H9 (cell line): Measurements from ENCODE around the gene LRIG1. TPM values are rescaled to one million over a fixed set of nuclear protein-coding genes. Genes with fewer than 3 reads are reported as not detected.

ENCODE experiments used
- DNase-seq: peaks from one replicate; pipeline ENCODE4 v3.0.0-alpha.2; 2017
- H2AFZ ChIP-seq: one replicate; pipeline ENCODE4 v1.6.1; 2013; ENCODE audit warnings: mild to moderate bottlenecking, low read length, control low read depth, moderate library complexity
- H2AK5ac ChIP-seq: 2 replicates; pipeline ENCODE4 v1.6.1; 2013; ENCODE audit warnings: low read length, control low read depth, mixed read lengths; ENCODE audit not compliant: insufficient read length
- H2BK120ac ChIP-seq: one replicate; pipeline ENCODE4 v1.6.1; 2013; ENCODE audit warnings: low read depth, mild to moderate bottlenecking, low read length, control low read depth, inconsistent platforms; ENCODE audit not compliant: poor library complexity, severe bottlenecking
- H2BK12ac ChIP-seq: 2 replicates; pipeline ENCODE4 v1.6.1; 2013; ENCODE audit warnings: low read length, control low read depth, mixed read lengths, low read depth; ENCODE audit not compliant: insufficient read length
- H2BK15ac ChIP-seq: 2 replicates; pipeline ENCODE4 v1.6.1; 2013; ENCODE audit warnings: low read depth, low read length, control low read depth
- H2BK20ac ChIP-seq: one replicate; pipeline ENCODE4 v1.6.1; 2013; ENCODE audit warnings: low read depth, mild to moderate bottlenecking, low read length, control low read depth, inconsistent platforms; ENCODE audit not compliant: poor library complexity, severe bottlenecking
- H2BK5ac ChIP-seq: 2 replicates; pipeline ENCODE4 v1.6.1; 2013; ENCODE audit warnings: low read length, control low read depth, mixed read lengths; ENCODE audit not compliant: insufficient read length
- H3K14ac ChIP-seq: 2 replicates; pipeline ENCODE4 v1.6.1; 2013; ENCODE audit warnings: low read length, control low read depth; ENCODE audit not compliant: insufficient read depth
- H3K18ac ChIP-seq: 2 replicates; pipeline ENCODE4 v1.6.1; 2013; ENCODE audit warnings: low read depth, mild to moderate bottlenecking, mixed read lengths, low read length, control low read depth; ENCODE audit not compliant: insufficient read length
- H3K23ac ChIP-seq: 2 replicates; pipeline ENCODE4 v1.6.1; 2013; ENCODE audit warnings: low read length, control low read depth, mixed read lengths, low read depth; ENCODE audit not compliant: insufficient read length
- H3K23me2 ChIP-seq: 2 replicates; pipeline ENCODE4 v1.6.1; 2013; ENCODE audit warnings: low read depth, mild to moderate bottlenecking, mixed read lengths, low read length, control low read depth; ENCODE audit not compliant: insufficient read length, poor library complexity, severe bottlenecking
- H3K27ac ChIP-seq: 2 replicates; pipeline ENCODE4 v1.5.1; 2013; ENCODE audit warnings: low read length, control low read depth, mixed read lengths, low read depth; ENCODE audit not compliant: insufficient read length
- H3K27me3 ChIP-seq: 2 replicates; pipeline ENCODE4 v1.6.1; 2013; ENCODE audit warnings: low read length, control low read depth, inconsistent platforms; ENCODE audit not compliant: insufficient read depth
- H3K4ac ChIP-seq: 2 replicates; pipeline ENCODE4 v1.6.1; 2013; ENCODE audit warnings: low read depth, mild to moderate bottlenecking, control low read depth, inconsistent platforms, low read length, moderate library complexity
- H3K4me1 ChIP-seq: 2 replicates; pipeline ENCODE4 v1.6.1; 2013; ENCODE audit warnings: low read length, control low read depth, inconsistent platforms; ENCODE audit not compliant: insufficient read depth
- H3K4me2 ChIP-seq: 2 replicates; pipeline ENCODE4 v1.6.1; 2013; ENCODE audit warnings: low read length, control low read depth, mixed read lengths; ENCODE audit not compliant: insufficient read length, insufficient read depth
- H3K56ac ChIP-seq: 2 replicates; pipeline ENCODE4 v1.6.1; 2013; ENCODE audit warnings: low read depth, mild to moderate bottlenecking, mixed read lengths, low read length, control low read depth; ENCODE audit not compliant: insufficient read length
- H3K79me1 ChIP-seq: 2 replicates; pipeline ENCODE4 v1.6.1; 2013; ENCODE audit warnings: low read depth, mild to moderate bottlenecking, moderate library complexity, low read length, control low read depth, inconsistent platforms; ENCODE audit not compliant: insufficient read depth, poor library complexity, severe bottlenecking
- H3K79me2 ChIP-seq: 2 replicates; pipeline ENCODE4 v1.6.1; 2013; ENCODE audit warnings: low read length, control low read depth, inconsistent platforms; ENCODE audit not compliant: insufficient read depth
- H3K9ac ChIP-seq: 2 replicates; pipeline ENCODE4 v1.6.1; 2013; ENCODE audit warnings: low read length, control low read depth, mixed read lengths; ENCODE audit not compliant: insufficient read length; ENCODE audit errors: extremely low read depth
- H3K9me3 ChIP-seq: one replicate; pipeline ENCODE4 v1.6.1; 2013; ENCODE audit warnings: low read depth, low read length, inconsistent platforms; ENCODE audit not compliant: control insufficient read depth
- H3T11ph ChIP-seq: one replicate; pipeline ENCODE4 v1.6.1; 2013; ENCODE audit warnings: mild to moderate bottlenecking, low read length, control low read depth, inconsistent platforms
- H4K20me1 ChIP-seq: one replicate; pipeline ENCODE4 v1.6.1; 2013; ENCODE audit not compliant: control insufficient read depth, insufficient read length, insufficient read depth
- H4K5ac ChIP-seq: 2 replicates; pipeline ENCODE4 v1.6.1; 2013; ENCODE audit warnings: low read depth, mild to moderate bottlenecking, mixed read lengths, low read length, control low read depth; ENCODE audit not compliant: insufficient read length
- H4K8ac ChIP-seq: replicated peaks from 2 replicates; pipeline ENCODE4 v1.6.1; 2013; ENCODE audit warnings: low read length, control low read depth, mixed read lengths, low read depth; ENCODE audit not compliant: insufficient read length
- H4K91ac ChIP-seq: 2 replicates; pipeline ENCODE4 v1.6.1; 2013; ENCODE audit warnings: low read depth, mild to moderate bottlenecking, moderate library complexity, mixed read lengths, low read length, control low read depth; ENCODE audit not compliant: insufficient read length
- H3K27ac Mint-ChIP-seq, 3 experiments: 2 replicates in 2 of 3; 3 replicates in 1 of 3; pipeline ENCODE4 v1.8.0; 2020 to 2021; ENCODE audit warnings: mixed read lengths in 3 of 3, mild to moderate bottlenecking in 1 of 3, moderate library complexity in 1 of 3
- H3K27me3 Mint-ChIP-seq: 2 replicates; pipeline ENCODE4 v1.8.0; 2021; ENCODE audit warnings: low read depth, mild to moderate bottlenecking, moderate library complexity, mixed read lengths
- H3K36me3 Mint-ChIP-seq, 3 experiments: 2 replicates in 2 of 3; 3 replicates in 1 of 3; pipeline ENCODE4 v1.8.0; 2020 to 2021; ENCODE audit warnings: low read depth in 3 of 3, mixed read lengths in 3 of 3; ENCODE audit not compliant: insufficient read depth in 1 of 3
- H3K4me1 Mint-ChIP-seq, 2 experiments: 2 replicates each; pipeline ENCODE4 v1.8.0; 2020; ENCODE audit warnings: mixed read lengths in 2 of 2
- H3K4me3 Mint-ChIP-seq, 2 experiments: 2 replicates in 1 of 2; 3 replicates in 1 of 2; pipeline ENCODE4 v1.8.0; 2020 to 2021; ENCODE audit warnings: mild to moderate bottlenecking in 2 of 2, mixed read lengths in 2 of 2, moderate library complexity in 1 of 2
- H3K9me3 Mint-ChIP-seq, 2 experiments: 2 replicates in 1 of 2; 3 replicates in 1 of 2; pipeline ENCODE4 v1.8.0; 2020; ENCODE audit warnings: mild to moderate bottlenecking in 2 of 2, mixed read lengths in 2 of 2, moderate library complexity in 1 of 2
- WGBS: extraction: QIAGEN DNeasy Blood & Tissue Kit; methylation state at CpG from one replicate; pipeline ENCODE4 v1.1.7; 2013; ENCODE audit warnings: missing lambda C conversion rate, low lambda C conversion rate, mixed read lengths; ENCODE audit not compliant: insufficient read length; ENCODE audit errors: extremely low coverage; 5-methylcytosine and 5-hydroxymethylcytosine counted together
- total RNA-seq: library from RNA; stranded (reverse); gene quantifications from 2 replicates; pipeline ENCODE4 v1.2.1, GENCODE V29; 2021
- TF ChIP-seq, protein P1 (sequence below): fragments of 200-600 bp; sonication (generic); conservative IDR thresholded peaks from 3 replicates; pipeline ENCODE4 v1.8.0; 2021; ENCODE audit warnings: antibody characterized with exemption, mild to moderate bottlenecking

Gene LRIG1
- total RNA-seq, 1 experiment from 2014 or later: 70.3 TPM

DNA sequence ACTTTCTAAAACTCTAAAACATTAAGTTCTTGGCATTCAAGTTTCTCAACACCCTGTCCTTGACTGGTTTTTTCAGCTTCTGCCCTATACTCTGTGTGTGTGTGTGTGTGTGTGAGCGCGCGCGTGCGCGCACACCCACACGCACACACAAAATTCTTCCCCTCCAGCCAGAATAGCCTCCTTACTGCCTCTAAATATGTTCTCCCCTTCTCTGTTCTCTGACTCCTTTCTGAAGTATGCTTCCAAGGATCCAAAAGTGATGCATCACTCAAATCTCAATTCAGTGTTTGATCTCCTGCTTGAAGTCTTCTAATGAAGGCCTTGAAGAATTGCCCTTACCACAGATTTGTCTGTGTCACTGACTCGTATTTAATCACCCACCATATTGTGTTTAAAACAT, 150.2 kb downstream of the LRIG1 start:
- H3K18ac ChIP-seq: no peak overlapping the region
- H3K9ac ChIP-seq: no peak overlapping the region
- H3K56ac ChIP-seq: no peak overlapping the region
- H3K79me2 ChIP-seq: no peaks in the 10 kb centered on the region
- no peaks in the 10 kb centered on the region for H3K4me1 ChIP-seq
- Mint-ChIP-seq H3K4me3 (no peak overlapping the region), H3K4me1 (peaks cover 5 to 9% of the 10 kb centered on the region in 2 experiments), H3K36me3 (peaks cover 10 to 16% (median 12%) of the 10 kb centered on the region in 3 experiments), H3K27ac (no peak overlapping the region), H3K9me3 (no peaks in the 10 kb centered on the region), H3K27me3 (no peaks in the 10 kb centered on the region)
- no peak overlapping the region for H3K27ac ChIP-seq
- no peaks in the 10 kb centered on the region for H3K79me1 ChIP-seq
- H3K4ac ChIP-seq: no peak overlapping the region
- DNase-seq: no peak
- H4K8ac ChIP-seq: no peak overlapping the region
- no peak overlapping the region for H2BK5ac ChIP-seq
- H2AFZ ChIP-seq: no peak overlapping the region
- H3K23ac ChIP-seq: no peak overlapping the region
- H3K9me3 ChIP-seq: no peaks in the 10 kb centered on the region
- WGBS: no CpG with 5 or more reads among the region's 8 CpGs
- no peaks in the 10 kb centered on the region for H4K20me1 ChIP-seq
- TF ChIP-seq, protein P1, sequence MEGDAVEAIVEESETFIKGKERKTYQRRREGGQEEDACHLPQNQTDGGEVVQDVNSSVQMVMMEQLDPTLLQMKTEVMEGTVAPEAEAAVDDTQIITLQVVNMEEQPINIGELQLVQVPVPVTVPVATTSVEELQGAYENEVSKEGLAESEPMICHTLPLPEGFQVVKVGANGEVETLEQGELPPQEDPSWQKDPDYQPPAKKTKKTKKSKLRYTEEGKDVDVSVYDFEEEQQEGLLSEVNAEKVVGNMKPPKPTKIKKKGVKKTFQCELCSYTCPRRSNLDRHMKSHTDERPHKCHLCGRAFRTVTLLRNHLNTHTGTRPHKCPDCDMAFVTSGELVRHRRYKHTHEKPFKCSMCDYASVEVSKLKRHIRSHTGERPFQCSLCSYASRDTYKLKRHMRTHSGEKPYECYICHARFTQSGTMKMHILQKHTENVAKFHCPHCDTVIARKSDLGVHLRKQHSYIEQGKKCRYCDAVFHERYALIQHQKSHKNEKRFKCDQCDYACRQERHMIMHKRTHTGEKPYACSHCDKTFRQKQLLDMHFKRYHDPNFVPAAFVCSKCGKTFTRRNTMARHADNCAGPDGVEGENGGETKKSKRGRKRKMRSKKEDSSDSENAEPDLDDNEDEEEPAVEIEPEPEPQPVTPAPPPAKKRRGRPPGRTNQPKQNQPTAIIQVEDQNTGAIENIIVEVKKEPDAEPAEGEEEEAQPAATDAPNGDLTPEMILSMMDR: no peak
- H2BK120ac ChIP-seq: no peak overlapping the region
- H3K23me2 ChIP-seq: no peaks in the 10 kb centered on the region
- H2AK5ac ChIP-seq: no peak overlapping the region
- no peak overlapping the region for H3T11ph ChIP-seq
- H3K4me2 ChIP-seq: no peak overlapping the region
- no peaks in the 10 kb centered on the region for H3K27me3 ChIP-seq
- no peak overlapping the region for H2BK12ac ChIP-seq
- no peak overlapping the region for H4K5ac ChIP-seq
- no peak overlapping the region for H4K91ac ChIP-seq
- no peak overlapping the region for H3K14ac ChIP-seq
- H2BK15ac ChIP-seq: no peak overlapping the region
- H2BK20ac ChIP-seq: no peak overlapping the region
